ENCODE measurements around the gene ZNF598.

DNA sequence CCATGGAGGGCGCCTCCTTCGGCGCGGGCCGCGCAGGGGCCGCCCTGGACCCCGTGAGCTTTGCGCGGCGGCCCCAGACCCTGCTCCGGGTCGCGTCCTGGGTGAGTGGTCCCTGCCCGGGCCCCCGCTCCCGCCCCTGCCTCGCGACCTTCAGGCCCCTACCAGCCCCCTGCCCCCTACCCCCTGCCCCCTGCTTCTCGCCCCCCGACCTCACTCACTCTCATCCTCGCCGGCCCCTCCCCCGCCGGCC, 19.6 kb downstream of the ZNF598 start:
- TF ChIP-seq, protein P1, sequence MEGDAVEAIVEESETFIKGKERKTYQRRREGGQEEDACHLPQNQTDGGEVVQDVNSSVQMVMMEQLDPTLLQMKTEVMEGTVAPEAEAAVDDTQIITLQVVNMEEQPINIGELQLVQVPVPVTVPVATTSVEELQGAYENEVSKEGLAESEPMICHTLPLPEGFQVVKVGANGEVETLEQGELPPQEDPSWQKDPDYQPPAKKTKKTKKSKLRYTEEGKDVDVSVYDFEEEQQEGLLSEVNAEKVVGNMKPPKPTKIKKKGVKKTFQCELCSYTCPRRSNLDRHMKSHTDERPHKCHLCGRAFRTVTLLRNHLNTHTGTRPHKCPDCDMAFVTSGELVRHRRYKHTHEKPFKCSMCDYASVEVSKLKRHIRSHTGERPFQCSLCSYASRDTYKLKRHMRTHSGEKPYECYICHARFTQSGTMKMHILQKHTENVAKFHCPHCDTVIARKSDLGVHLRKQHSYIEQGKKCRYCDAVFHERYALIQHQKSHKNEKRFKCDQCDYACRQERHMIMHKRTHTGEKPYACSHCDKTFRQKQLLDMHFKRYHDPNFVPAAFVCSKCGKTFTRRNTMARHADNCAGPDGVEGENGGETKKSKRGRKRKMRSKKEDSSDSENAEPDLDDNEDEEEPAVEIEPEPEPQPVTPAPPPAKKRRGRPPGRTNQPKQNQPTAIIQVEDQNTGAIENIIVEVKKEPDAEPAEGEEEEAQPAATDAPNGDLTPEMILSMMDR (IDR thresholded peaks at IDR 0.05): no peak
- no peak for TF ChIP-seq POLR2A (IDR thresholded peaks at IDR 0.05)
